CD4-positive, alpha-beta T cell (primary cell): ENCODE measurements around the gene TUBB6. TPM values are rescaled to one million over a fixed set of nuclear protein-coding genes. Genes with fewer than 3 reads are reported as not detected.

ENCODE experiments used
- ATAC-seq: fragments of 200-7000 bp; cut with Tn5 transposase; one replicate; pipeline ENCODE4 v1.10.0; 2022; ENCODE audit warnings: mild to moderate bottlenecking; ENCODE audit not compliant: poor library complexity
- CTCF ChIA-PET: fragments of 350-600 bp; sonication (Branson Sonifier 250); formaldehyde crosslinking; loops from one replicate; lab custom pipeline; 2021; ENCODE audit warnings: antibody characterized with exemption, inconsistent platforms; lab: Charles Lee
- POLR2A ChIA-PET: fragments of 350-600 bp; sonication (Branson Sonifier 250); formaldehyde crosslinking; loops from one replicate; lab custom pipeline; 2021; ENCODE audit warnings: antibody characterized with exemption, inconsistent platforms; lab: Charles Lee
- DNase-seq, 14 experiments: peaks; one replicate each; pipeline ENCODE4 v3.0.0-alpha.2; 2013 to 2020; ENCODE audit warnings: mixed read lengths in 2 of 14
- H3K27ac ChIP-seq, 2 donors: one replicate each; pipeline versions ENCODE4 v1.5.1 to v1.7.0; 2013; ENCODE audit warnings: low read length in 2 of 2, low read depth in 1 of 2, mild to moderate bottlenecking in 1 of 2
- H3K27me3 ChIP-seq, 2 experiments: 1 replicate in 1 of 2; 2 replicates in 1 of 2; pipeline versions ENCODE4 v1.6.1 to v1.7.0; 2013; ENCODE audit warnings: low read length in 2 of 2, control low read depth in 1 of 2, mild to moderate bottlenecking in 1 of 2, moderate library complexity in 1 of 2; ENCODE audit not compliant: insufficient read depth in 2 of 2, control insufficient read depth in 1 of 2
- H3K36me3 ChIP-seq: one replicate; pipeline ENCODE4 v1.6.1; 2013; ENCODE audit warnings: low read length, control low read depth; ENCODE audit not compliant: insufficient read depth
- H3K4me1 ChIP-seq: one replicate; pipeline ENCODE4 v1.6.1; 2013; ENCODE audit warnings: low read length, control low read depth; ENCODE audit not compliant: insufficient read depth
- H3K4me3 ChIP-seq: one replicate; pipeline ENCODE4 v1.5.1; 2013; ENCODE audit warnings: mild to moderate bottlenecking, low read length, moderate library complexity
- H3K9me3 ChIP-seq, 2 experiments: 1 replicate in 1 of 2; 2 replicates in 1 of 2; pipeline versions ENCODE4 v1.6.1 to v1.7.0; 2013; ENCODE audit warnings: low read length in 2 of 2, mild to moderate bottlenecking in 2 of 2, control low read depth in 1 of 2, moderate library complexity in 1 of 2; ENCODE audit not compliant: control insufficient read depth in 1 of 2, insufficient read depth in 1 of 2
- H3K27ac Mint-ChIP-seq: one replicate; pipeline ENCODE4 v1.8.0; 2020; ENCODE audit warnings: mixed read lengths
- H3K27me3 Mint-ChIP-seq: one replicate; pipeline ENCODE4 v1.8.0; 2021; ENCODE audit warnings: mixed read lengths
- H3K36me3 Mint-ChIP-seq: one replicate; pipeline ENCODE4 v1.8.0; 2021; ENCODE audit warnings: low read depth, mixed read lengths
- H3K4me1 Mint-ChIP-seq: one replicate; pipeline ENCODE4 v1.8.0; 2021; ENCODE audit warnings: low read depth, mixed read lengths
- H3K4me3 Mint-ChIP-seq: one replicate; pipeline ENCODE4 v1.8.0; 2020; ENCODE audit warnings: mild to moderate bottlenecking, mixed read lengths
- H3K9me3 Mint-ChIP-seq: one replicate; pipeline ENCODE4 v1.8.0; 2020; ENCODE audit warnings: mixed read lengths
- CTCF ChIP-seq: fragments of 200-600 bp; IDR thresholded peaks from one replicate; pipeline ENCODE4 v1.8.0; 2022; ENCODE audit warnings: antibody characterized with exemption, mild to moderate bottlenecking
- intact Hi-C, 2 experiments: fragments of 100-400 bp; cut with DNase I in 1 of 2; cut with micrococcal nuclease in 1 of 2; formaldehyde crosslinking; loops; one replicate each; pipeline versions ENCODE4 v1.15.1 to v1.9.0; 2023 to 2025; cut with DNase I, micrococcal nuclease
- total RNA-seq, 174 experiments: library from RNA in 2 of 174; stranded (reverse) in 2 of 174; gene quantifications; one replicate each; pipeline ENCODE4 v1.2.3 and lab custom pipeline; 2021 to 2026

TUBB6 gene
- total RNA-seq, 2 experiments from 2014 or later, result 0.88 to 0.98 TPM

- Histone ChIP-seq H3K27ac (no peak overlapping the region), H3K27me3 (peaks cover 3 to 12% of the 10 kb centered on the region in 2 experiments), H3K4me1 (no peaks in the 10 kb centered on the region), H3K9me3 (no peaks in the 10 kb centered on the region), H3K4me3 (no peak overlapping the region), H3K36me3 (no peaks in the 10 kb centered on the region)
- peaks cover 25% of the 10 kb centered on the region for H3K27me3 Mint-ChIP-seq
- POLR2A ChIA-PET, result no interaction called here
- ATAC-seq (no peak), DNase-seq (no peak)
- no peaks in the 10 kb centered on the region for H3K36me3 Mint-ChIP-seq
- CTCF ChIA-PET, result interaction anchor here (1.7 kb wide), 1 partner anchor 8 kb away, joined by 3 read pairs; no protein-coding TSS in a partner anchor
- TF ChIP-seq CTCF, result no peak
- no peak overlapping the region for H3K27ac Mint-ChIP-seq
- no peak overlapping the region for H3K4me3 Mint-ChIP-seq
- no peaks in the 10 kb centered on the region for H3K9me3 Mint-ChIP-seq
- no peaks in the 10 kb centered on the region for H3K4me1 Mint-ChIP-seq
- intact Hi-C loops, result no loop called here
Measured at GRCh38 chr18:12279781-12280531, 28.1 kb upstream of the TUBB6 start.

- ChIA-PET CTCF (no interaction called here), POLR2A (no interaction called here)
- H3K27ac ChIP-seq, result no peak overlapping the region
- Mint-ChIP-seq H3K9me3 (no peaks in the 10 kb centered on the region), H3K27me3 (peaks cover 28% of the 10 kb centered on the region), H3K36me3 (no peaks in the 10 kb centered on the region), H3K4me1 (no peaks in the 10 kb centered on the region), H3K4me3 (no peak overlapping the region), H3K27ac (no peak overlapping the region)
- no peaks in the 10 kb centered on the region for H3K4me1 ChIP-seq
- ATAC-seq (no peak), DNase-seq (no peak)
- no peak overlapping the region for H3K4me3 ChIP-seq
- intact Hi-C loops, result no loop called here
- no peaks in the 10 kb centered on the region for H3K9me3 ChIP-seq
- no peaks in the 10 kb centered on the region for H3K36me3 ChIP-seq
- TF ChIP-seq CTCF, result no peak
- H3K27me3 ChIP-seq, result peaks cover 7 to 17% of the 10 kb centered on the region in 2 experiments
Measured at GRCh38 chr18:12281861-12282260, 26.2 kb upstream of the TUBB6 start.

GRCh38 chr18:12282442-12283039 lies 25.5 kb upstream of the TUBB6 start:
- Mint-ChIP-seq H3K9me3 (no peaks in the 10 kb centered on the region), H3K27ac (no peak overlapping the region), H3K36me3 (no peaks in the 10 kb centered on the region), H3K27me3 (peaks cover 21% of the 10 kb centered on the region), H3K4me3 (no peak overlapping the region), H3K4me1 (no peaks in the 10 kb centered on the region)
- no peak for DNase-seq
- H3K4me1 ChIP-seq, result no peaks in the 10 kb centered on the region
- H3K27me3 ChIP-seq, result peaks cover 13 to 23% of the 10 kb centered on the region in 2 experiments
- ChIA-PET POLR2A (no interaction called here), CTCF (no interaction called here)
- ATAC-seq, result no peak
- H3K4me3 ChIP-seq, result no peak overlapping the region
- no peaks in the 10 kb centered on the region for H3K36me3 ChIP-seq
- peaks cover 0 to 5% of the 10 kb centered on the region in 2 experiments for H3K9me3 ChIP-seq
- intact Hi-C loops, result no loop called here
- no peak for TF ChIP-seq CTCF
- no peak overlapping the region for H3K27ac ChIP-seq
